Esophagus squamous epithelium (tissue), 5 donors: Measurements from ENCODE around the gene GPER1. TPM values are rescaled to one million over a fixed set of nuclear protein-coding genes. Genes with fewer than 3 reads are reported as not detected.
"Not testable (repeated sequence)": the region's sequence is repeated elsewhere in the genome, so short reads cannot be mapped to it uniquely, and the experiment has no call there.

Source experiments
- DNase-seq: peaks from one replicate; lab custom pipeline; 2025; lab: John Stamatoyannopoulos, UW
- H3K27ac ChIP-seq, 4 donors: fragments of 200-600 bp; sonication (generic); one replicate each; pipeline ENCODE4 v1.5.1; 2016 to 2019; ENCODE audit warnings: mild to moderate bottlenecking in 1 of 4
- H3K27me3 ChIP-seq, 4 donors: fragments of 200-600 bp; sonication (generic); 1 replicate in 3 of 4; 2 replicates in 1 of 4; pipeline versions ENCODE4 v1.5.1 to v1.6.0; 2017 to 2021; ENCODE audit warnings: antibody characterized with exemption in 1 of 4
- H3K36me3 ChIP-seq, 3 donors: fragments of 200-600 bp; sonication (generic); one replicate each; pipeline ENCODE4 v1.5.1; 2016 to 2019
- H3K4me1 ChIP-seq, 3 donors: fragments of 200-600 bp; sonication (generic); one replicate each; pipeline ENCODE4 v1.5.1; 2017 to 2019
- H3K4me3 ChIP-seq, 4 donors: fragments of 200-600 bp; sonication (generic); 1 replicate in 3 of 4; 2 replicates in 1 of 4; pipeline ENCODE4 v1.5.1; 2016 to 2019; ENCODE audit warnings: mild to moderate bottlenecking in 2 of 4, moderate library complexity in 1 of 4
- H3K9me3 ChIP-seq, 3 donors: fragments of 200-600 bp; sonication (generic); one replicate each; pipeline ENCODE4 v1.5.1; 2016 to 2019
- POLR2A ChIP-seq, 4 donors: fragments of 450-650 bp; IDR thresholded peaks; one replicate each; pipeline ENCODE4 v1.6.1; 2017; ENCODE audit warnings: antibody characterized with exemption in 4 of 4, mild to moderate bottlenecking in 4 of 4, moderate library complexity in 3 of 4
- WGBS, 2 donors: methylation state at CpG; one replicate each; pipeline ENCODE4 v1.1.5; 2018; 5-methylcytosine and 5-hydroxymethylcytosine counted together
- intact Hi-C: fragments of 100-400 bp; cut with DNase I; formaldehyde crosslinking; loops from one replicate; pipeline ENCODE4 v1.15.0; 2022
- total RNA-seq, 4 donors: library from RNA; depleted of rRNA; stranded (reverse); fragments of >200 nt; gene quantifications; one replicate each; pipeline ENCODE4 v1.1.0, GENCODE V29; 2016
- TF ChIP-seq, protein P1 (sequence below), 6 experiments: fragments of 450-650 bp in 4 of 6; fragments of 200-600 bp in 2 of 6; sonication (generic) in 2 of 6; IDR thresholded peaks; one replicate each; pipeline ENCODE4 v1.5.1; 2016 to 2019; ENCODE audit warnings: antibody characterized with exemption in 6 of 6, mild to moderate bottlenecking in 4 of 6, moderate library complexity in 4 of 6
- donor health status: DM: yes; HTN: yes; CAD: no.

Gene GPER1
- 1 to 10 TPM in 3 of 4 donors, under 1 TPM in 1; 0.87 to 2.3 (median 1.5) TPM for total RNA-seq

DNA sequence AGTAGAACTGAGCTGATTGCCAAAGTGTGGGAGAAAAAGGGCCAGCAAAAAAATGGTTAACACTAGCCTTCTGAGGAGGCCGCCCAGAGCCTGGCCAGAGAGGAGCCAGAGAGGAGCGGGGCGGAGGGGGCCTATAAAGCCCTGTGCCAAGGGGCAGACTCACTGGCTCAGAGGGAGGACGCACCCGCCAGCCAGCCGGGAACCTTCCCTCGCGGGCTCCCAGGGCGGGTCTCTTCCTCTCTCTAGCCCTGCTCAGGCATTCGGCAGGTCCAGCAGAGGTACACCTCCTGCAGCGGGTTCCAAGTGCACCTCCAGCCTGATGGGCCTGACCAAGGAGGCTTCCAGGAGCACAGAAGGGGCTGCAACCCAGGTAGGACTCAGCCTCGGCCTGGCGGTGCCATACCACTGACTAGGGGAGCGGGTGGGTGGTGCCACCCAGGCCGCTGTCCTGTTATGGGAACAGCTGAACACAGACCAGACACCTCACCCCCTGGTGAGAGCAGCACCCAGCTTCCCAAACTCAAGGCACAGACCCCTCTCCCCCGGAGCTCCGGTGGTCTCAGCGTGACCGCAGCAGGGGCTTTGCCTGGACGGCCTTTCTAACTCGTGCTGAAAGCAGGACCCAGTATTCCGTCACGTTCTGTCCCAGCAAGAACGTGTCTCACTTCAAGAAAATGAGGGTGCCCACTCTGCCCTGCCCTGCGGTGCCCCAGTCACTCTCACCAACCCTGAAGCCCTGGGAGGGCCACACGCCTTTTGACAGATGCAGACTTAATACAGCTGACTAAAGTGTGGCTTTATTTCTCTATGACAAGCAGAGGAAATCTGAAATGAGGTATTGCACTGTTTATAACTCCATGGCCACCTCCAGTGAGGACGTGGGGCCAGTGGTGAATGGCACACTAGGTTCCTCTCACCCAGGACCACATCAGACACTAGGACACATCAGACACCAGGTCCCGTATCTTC, at the start of gene GPER1:
Gene GPER1, plus strand, starts transcription at position 162 of the 969 bp plus-strand sequence. CDS start 3,616 bp downstream, outside the sequence.
- Histone ChIP-seq H3K27me3 (no peaks in the 10 kb centered on the region), H3K36me3 (peaks cover 0 to 23% (median 6%) of the 10 kb centered on the region in 3 donors), H3K4me1 (peaks cover 19 to 51% (median 28%) of the 10 kb centered on the region in 3 donors), H3K4me3 (peak within 1 kb of the TSS; percentile 28 to 69 (median 44)), H3K27ac (peak within 1 kb of the TSS; percentile 50 to 84 (median 66)), H3K9me3 (no peaks in the 10 kb centered on the region)
- DNase-seq: no peak
- intact Hi-C loops: no loop called here
- TF ChIP-seq, protein P1, sequence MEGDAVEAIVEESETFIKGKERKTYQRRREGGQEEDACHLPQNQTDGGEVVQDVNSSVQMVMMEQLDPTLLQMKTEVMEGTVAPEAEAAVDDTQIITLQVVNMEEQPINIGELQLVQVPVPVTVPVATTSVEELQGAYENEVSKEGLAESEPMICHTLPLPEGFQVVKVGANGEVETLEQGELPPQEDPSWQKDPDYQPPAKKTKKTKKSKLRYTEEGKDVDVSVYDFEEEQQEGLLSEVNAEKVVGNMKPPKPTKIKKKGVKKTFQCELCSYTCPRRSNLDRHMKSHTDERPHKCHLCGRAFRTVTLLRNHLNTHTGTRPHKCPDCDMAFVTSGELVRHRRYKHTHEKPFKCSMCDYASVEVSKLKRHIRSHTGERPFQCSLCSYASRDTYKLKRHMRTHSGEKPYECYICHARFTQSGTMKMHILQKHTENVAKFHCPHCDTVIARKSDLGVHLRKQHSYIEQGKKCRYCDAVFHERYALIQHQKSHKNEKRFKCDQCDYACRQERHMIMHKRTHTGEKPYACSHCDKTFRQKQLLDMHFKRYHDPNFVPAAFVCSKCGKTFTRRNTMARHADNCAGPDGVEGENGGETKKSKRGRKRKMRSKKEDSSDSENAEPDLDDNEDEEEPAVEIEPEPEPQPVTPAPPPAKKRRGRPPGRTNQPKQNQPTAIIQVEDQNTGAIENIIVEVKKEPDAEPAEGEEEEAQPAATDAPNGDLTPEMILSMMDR (IDR thresholded peaks at IDR 0.05): no peak
- no peak for TF ChIP-seq POLR2A (IDR thresholded peaks at IDR 0.05)
- WGBS, 2 donors: 27 to 44% methylated on average over 11 to 16 of the region's 28 CpGs

DNA sequence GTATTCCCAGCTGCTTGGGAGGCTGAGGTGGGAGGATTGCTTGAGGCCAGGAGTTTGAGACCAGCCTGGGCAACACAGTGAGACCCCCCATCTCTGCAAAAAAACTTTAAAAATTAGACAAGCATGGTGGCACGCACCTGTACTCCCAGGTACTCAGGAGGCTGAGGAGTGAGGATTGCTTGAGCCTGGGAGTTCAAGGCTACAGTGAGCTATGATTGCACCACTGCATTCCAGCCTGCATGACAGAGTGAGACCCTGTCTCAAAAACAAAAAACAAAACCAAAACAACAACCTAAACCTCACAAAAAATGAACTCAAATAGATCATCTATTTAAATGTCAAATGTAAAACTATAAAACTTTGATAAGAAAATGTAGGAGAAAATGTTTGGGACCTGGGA, 47.7 kb upstream of the GPER1 start:
- 94 to 100% methylated on average over 1 of the region's 1 CpG for WGBS, 2 donors
- H3K4me3 ChIP-seq, H3K36me3 ChIP-seq, H3K27me3 ChIP-seq, DNase-seq, intact Hi-C loops, H3K9me3 ChIP-seq: not testable (repeated sequence)
- Histone ChIP-seq H3K27ac (peak overlapping the region in 1 of 4 donors; percentile 93), H3K4me1 (peaks cover 18 to 49% (median 27%) of the 10 kb centered on the region in 3 donors)

DNA sequence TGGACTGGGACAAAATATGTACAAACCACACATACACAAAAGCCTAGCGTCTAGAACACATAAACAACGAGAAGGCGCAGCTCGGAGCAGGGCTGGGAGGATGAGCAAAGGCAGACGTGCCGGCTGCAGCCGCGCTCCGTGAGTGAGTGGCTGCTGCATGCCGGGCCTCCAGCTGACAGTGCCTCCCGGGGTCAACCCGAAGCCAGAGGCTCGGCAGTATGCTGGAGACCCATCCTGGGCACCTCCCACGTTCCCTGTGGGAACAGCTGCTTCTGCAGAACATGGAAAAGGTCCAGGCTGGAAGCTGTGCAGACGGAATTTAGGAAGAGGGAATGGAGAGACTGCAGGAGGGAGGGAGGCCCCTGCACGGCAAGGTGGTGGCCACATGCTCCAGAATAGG, 47.1 kb upstream of the GPER1 start:
- Histone ChIP-seq H3K4me3 (no peak overlapping the region), H3K4me1 (peaks cover 22 to 54% (median 32%) of the 10 kb centered on the region in 3 donors), H3K9me3 (no peaks in the 10 kb centered on the region), H3K27me3 (no peaks in the 10 kb centered on the region), H3K27ac (peak overlapping the region in 1 of 4 donors; percentile 93), H3K36me3 (peaks cover 0 to 2% (median 0%) of the 10 kb centered on the region in 3 donors)
- no peak for DNase-seq
- 64 to 76% methylated on average over 10 to 16 of the region's 16 CpGs for WGBS, 2 donors
- TF ChIP-seq POLR2A (IDR thresholded peaks at IDR 0.05): no peak
- TF ChIP-seq, protein P1 (IDR thresholded peaks at IDR 0.05): no peak
- intact Hi-C loops: no loop called here

DNA sequence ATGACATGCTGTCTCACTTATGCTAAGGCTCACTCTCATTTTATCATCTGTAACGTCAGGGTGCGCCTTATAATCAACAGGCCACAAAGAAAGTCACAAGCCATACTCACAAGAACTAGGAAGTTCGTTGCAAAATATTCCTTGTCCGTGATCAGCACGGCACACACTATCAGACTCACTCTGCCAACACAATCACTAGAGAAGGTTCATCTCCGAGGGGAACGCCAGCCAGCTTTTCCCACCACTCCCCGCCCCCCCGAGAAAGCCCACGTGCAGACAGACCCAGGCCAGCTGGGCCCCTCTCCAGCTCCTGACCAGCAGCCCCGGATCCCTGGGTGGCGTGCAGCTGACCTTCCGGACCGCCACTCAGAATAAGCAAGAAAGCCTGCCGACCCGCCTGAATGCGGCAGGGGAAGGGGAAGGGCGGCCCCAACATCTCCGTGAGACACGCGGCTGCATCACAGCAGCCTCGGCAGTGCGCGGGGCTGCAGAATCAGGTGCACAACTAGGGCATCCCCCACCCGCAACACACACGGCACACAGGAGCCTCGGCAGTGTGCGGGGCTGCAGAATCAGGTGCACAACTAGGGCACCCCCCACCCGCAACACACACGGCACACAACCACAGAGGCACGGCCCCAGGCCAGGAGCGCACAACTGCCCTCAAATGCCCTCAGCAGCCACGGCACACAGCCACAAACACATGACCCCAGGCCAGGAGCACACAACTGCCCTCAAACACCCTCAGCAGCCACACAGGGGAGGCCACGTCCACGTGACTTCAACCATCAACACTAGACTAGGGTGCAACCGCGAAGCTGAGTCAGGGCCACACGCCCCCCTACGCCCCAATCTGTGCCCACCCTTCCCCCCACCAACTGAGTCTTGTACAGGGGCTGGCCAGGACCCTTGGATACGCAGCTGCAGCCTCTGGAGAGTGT, 46.1 kb upstream of the GPER1 start:
- 73 to 80% methylated on average over 3 to 18 of the region's 40 CpGs for WGBS, 2 donors
- no peak for DNase-seq
- intact Hi-C loops: no loop called here
- Histone ChIP-seq H3K27ac (peak overlapping the region in 2 of 4 donors; percentile 19 to 93), H3K36me3 (no peaks in the 10 kb centered on the region), H3K4me3 (no peak overlapping the region), H3K27me3 (no peaks in the 10 kb centered on the region), H3K4me1 (peaks cover 22 to 65% (median 42%) of the 10 kb centered on the region in 3 donors), H3K9me3 (no peaks in the 10 kb centered on the region)
- TF ChIP-seq, protein P1 (IDR thresholded peaks at IDR 0.05): no peak
- no peak for TF ChIP-seq POLR2A (IDR thresholded peaks at IDR 0.05)

DNA sequence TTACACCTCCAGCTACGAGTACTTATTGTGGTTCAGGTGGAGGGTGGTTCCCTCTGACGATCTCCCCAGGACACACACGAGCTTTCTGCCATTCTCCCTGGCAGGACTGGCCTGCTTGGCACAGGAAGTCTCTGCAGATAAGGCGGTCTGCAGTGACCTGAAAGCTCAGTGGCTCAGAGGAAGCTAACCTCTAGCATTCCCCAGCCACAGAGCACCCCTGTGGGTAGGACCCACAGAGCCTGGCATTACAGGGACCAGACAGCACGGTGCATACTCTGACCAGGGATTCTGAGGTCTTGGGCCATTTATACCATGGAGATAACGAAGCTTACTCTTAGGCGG, 45.5 kb upstream of the GPER1 start:
- Histone ChIP-seq H3K27me3 (no peaks in the 10 kb centered on the region), H3K4me1 (peaks cover 22 to 71% (median 47%) of the 10 kb centered on the region in 3 donors), H3K27ac (peak overlapping the region in 3 of 4 donors; percentile 19 to 93 (median 77)), H3K4me3 (no peak overlapping the region), H3K9me3 (no peaks in the 10 kb centered on the region), H3K36me3 (no peaks in the 10 kb centered on the region)
- TF ChIP-seq POLR2A (IDR thresholded peaks at IDR 0.05): no peak
- TF ChIP-seq, protein P1 (IDR thresholded peaks at IDR 0.05): no peak
- WGBS, 2 donors: 42 to 68% methylated on average over 3 to 5 of the region's 7 CpGs
- DNase-seq: no peak
- intact Hi-C loops: no loop called here
